Stimulated activated naive CD8-positive, alpha-beta T cell treated with anti-CD3 and anti-CD28 coated beads, Interleukin-15, Interleukin-2, amounts not matched to agents 100 ng/mL and 50 ng/mL, for 24 hours (primary cell): Measurements from ENCODE around the gene DPP4.

ENCODE experiments used
- H3K27ac Mint-ChIP-seq: one replicate; pipeline ENCODE4 v1.8.0; 2021; ENCODE audit warnings: mild to moderate bottlenecking, mixed read lengths
- H3K27me3 Mint-ChIP-seq: one replicate; pipeline ENCODE4 v1.8.0; 2021; ENCODE audit warnings: mixed read lengths
- H3K36me3 Mint-ChIP-seq: one replicate; pipeline ENCODE4 v1.8.0; 2021; ENCODE audit warnings: low read depth, mixed read lengths
- H3K4me1 Mint-ChIP-seq: one replicate; pipeline ENCODE4 v1.8.0; 2021; ENCODE audit warnings: low read depth, mixed read lengths
- H3K4me3 Mint-ChIP-seq: one replicate; pipeline ENCODE4 v1.8.0; 2021; ENCODE audit warnings: mild to moderate bottlenecking, mixed read lengths
- H3K9me3 Mint-ChIP-seq: one replicate; pipeline ENCODE4 v1.8.0; 2021; ENCODE audit warnings: mixed read lengths

DPP4 gene

GRCh38 chr2:162092658-162093556, 18.9 kb upstream of the DPP4 start:
- H3K27me3 Mint-ChIP-seq = no peaks in the 10 kb centered on the region
- H3K36me3 Mint-ChIP-seq = no peaks in the 10 kb centered on the region
- no peaks in the 10 kb centered on the region for H3K9me3 Mint-ChIP-seq
- H3K4me3 Mint-ChIP-seq = no peak overlapping the region
- no peak overlapping the region for H3K27ac Mint-ChIP-seq
- peaks cover 6% of the 10 kb centered on the region for H3K4me1 Mint-ChIP-seq

GRCh38 chr2:162092008-162092390, 18.0 kb upstream of the DPP4 start:
- no peaks in the 10 kb centered on the region for H3K27me3 Mint-ChIP-seq
- no peaks in the 10 kb centered on the region for H3K36me3 Mint-ChIP-seq
- H3K27ac Mint-ChIP-seq = no peak overlapping the region
- H3K4me1 Mint-ChIP-seq = peaks cover 6% of the 10 kb centered on the region
- no peaks in the 10 kb centered on the region for H3K9me3 Mint-ChIP-seq
- H3K4me3 Mint-ChIP-seq = no peak overlapping the region

- Mint-ChIP-seq H3K4me1 (peaks cover 6% of the 10 kb centered on the region), H3K27me3 (no peaks in the 10 kb centered on the region), H3K4me3 (no peak overlapping the region), H3K36me3 (no peaks in the 10 kb centered on the region), H3K27ac (no peak overlapping the region), H3K9me3 (no peaks in the 10 kb centered on the region)
These were observed 17.5 kb upstream of the DPP4 start for GRCh38 chr2:162091325-162092007.

GRCh38 chr2:162090109-162090508, 16.1 kb upstream of the DPP4 start:
- no peaks in the 10 kb centered on the region for H3K9me3 Mint-ChIP-seq
- no peaks in the 10 kb centered on the region for H3K27me3 Mint-ChIP-seq
- no peaks in the 10 kb centered on the region for H3K36me3 Mint-ChIP-seq
- peaks cover 6% of the 10 kb centered on the region for H3K4me1 Mint-ChIP-seq
- H3K27ac Mint-ChIP-seq = no peak overlapping the region
- H3K4me3 Mint-ChIP-seq = no peak overlapping the region

- no peak overlapping the region for H3K27ac Mint-ChIP-seq
- no peak overlapping the region for H3K4me3 Mint-ChIP-seq
- no peaks in the 10 kb centered on the region for H3K9me3 Mint-ChIP-seq
- H3K27me3 Mint-ChIP-seq = no peaks in the 10 kb centered on the region
- no peaks in the 10 kb centered on the region for H3K36me3 Mint-ChIP-seq
- H3K4me1 Mint-ChIP-seq = peaks cover 3% of the 10 kb centered on the region
These were observed 12.9 kb upstream of the DPP4 start for GRCh38 chr2:162086904-162087303.

- no peak overlapping the region for H3K4me3 Mint-ChIP-seq
- H3K9me3 Mint-ChIP-seq = no peaks in the 10 kb centered on the region
- H3K27me3 Mint-ChIP-seq = no peaks in the 10 kb centered on the region
- no peaks in the 10 kb centered on the region for H3K4me1 Mint-ChIP-seq
- no peak overlapping the region for H3K27ac Mint-ChIP-seq
- H3K36me3 Mint-ChIP-seq = no peaks in the 10 kb centered on the region
These were observed 11.3 kb upstream of the DPP4 start for GRCh38 chr2:162085090-162085891.

GRCh38 chr2:162084536-162084935, 10.5 kb upstream of the DPP4 start:
- H3K27me3 Mint-ChIP-seq = no peaks in the 10 kb centered on the region
- H3K36me3 Mint-ChIP-seq = peaks cover 6% of the 10 kb centered on the region
- no peaks in the 10 kb centered on the region for H3K4me1 Mint-ChIP-seq
- no peak overlapping the region for H3K4me3 Mint-ChIP-seq
- no peak overlapping the region for H3K27ac Mint-ChIP-seq
- H3K9me3 Mint-ChIP-seq = peaks cover 4% of the 10 kb centered on the region

- Mint-ChIP-seq H3K27me3 (no peaks in the 10 kb centered on the region), H3K4me1 (no peaks in the 10 kb centered on the region), H3K4me3 (no peak overlapping the region), H3K36me3 (peaks cover 17% of the 10 kb centered on the region), H3K9me3 (peaks cover 12% of the 10 kb centered on the region), H3K27ac (no peak overlapping the region)
These were observed 8.7 kb upstream of the DPP4 start for GRCh38 chr2:162082681-162083080.

- no peaks in the 10 kb centered on the region for H3K4me1 Mint-ChIP-seq
- no peaks in the 10 kb centered on the region for H3K27me3 Mint-ChIP-seq
- peaks cover 16% of the 10 kb centered on the region for H3K9me3 Mint-ChIP-seq
- peaks cover 18% of the 10 kb centered on the region for H3K36me3 Mint-ChIP-seq
- no peak overlapping the region for H3K4me3 Mint-ChIP-seq
- H3K27ac Mint-ChIP-seq = no peak overlapping the region
These were observed 8.0 kb upstream of the DPP4 start for GRCh38 chr2:162082036-162082435.

- Mint-ChIP-seq H3K36me3 (peaks cover 21% of the 10 kb centered on the region), H3K27ac (no peak overlapping the region)
These were observed 5.5 kb upstream of the DPP4 start for GRCh38 chr2:162079514-162079913.

GRCh38 chr2:162075689-162076132, 1.7 kb upstream of the DPP4 start:
- Mint-ChIP-seq H3K36me3 (peaks cover 21% of the 10 kb centered on the region), H3K9me3 (peaks cover 20% of the 10 kb centered on the region), H3K27me3 (peaks cover 5% of the 10 kb centered on the region), H3K27ac (no peak overlapping the region), H3K4me1 (peaks cover 47% of the 10 kb centered on the region), H3K4me3 (no peak overlapping the region)

More at GRCh38 chr2:162079514-162079913, 5.5 kb upstream of the DPP4 start:
- no peak overlapping the region for H3K4me3 Mint-ChIP-seq
- H3K9me3 Mint-ChIP-seq = peaks cover 20% of the 10 kb centered on the region
- H3K4me1 Mint-ChIP-seq = peaks cover 18% of the 10 kb centered on the region
- H3K27me3 Mint-ChIP-seq = peaks cover 4% of the 10 kb centered on the region

- Mint-ChIP-seq H3K27ac (no peak overlapping the region), H3K36me3 (peaks cover 24% of the 10 kb centered on the region)
These were observed 1.1 kb upstream of the DPP4 start for GRCh38 chr2:162074928-162075688.

GRCh38 chr2:162074632-162074895, 549 bp upstream of the DPP4 start:
- Mint-ChIP-seq H3K27ac (peak overlapping the region; percentile 76), H3K9me3 (peaks cover 15% of the 10 kb centered on the region), H3K4me3 (peak overlapping the region; percentile 92), H3K36me3 (peaks cover 19% of the 10 kb centered on the region), H3K27me3 (peaks cover 5% of the 10 kb centered on the region), H3K4me1 (peaks cover 54% of the 10 kb centered on the region)

More at GRCh38 chr2:162074928-162075688, 1.1 kb upstream of the DPP4 start:
- peak overlapping the region; percentile 92 for H3K4me3 Mint-ChIP-seq
- peaks cover 53% of the 10 kb centered on the region for H3K4me1 Mint-ChIP-seq
- peaks cover 5% of the 10 kb centered on the region for H3K27me3 Mint-ChIP-seq
- peaks cover 19% of the 10 kb centered on the region for H3K9me3 Mint-ChIP-seq
